HG02970 (cell line): ENCODE measurements around the gene ZRANB2.

Source experiments
- ATAC-seq: cut with Tn5 transposase; IDR thresholded peaks from one replicate; pipeline ENCODE4 v1.9.1; 2021; ENCODE audit warnings: mild to moderate bottlenecking, moderate library complexity, moderate number of reproducible peaks; ENCODE audit not compliant: unreplicated experiment, low FRiP score

The ZRANB2 gene

DNA sequence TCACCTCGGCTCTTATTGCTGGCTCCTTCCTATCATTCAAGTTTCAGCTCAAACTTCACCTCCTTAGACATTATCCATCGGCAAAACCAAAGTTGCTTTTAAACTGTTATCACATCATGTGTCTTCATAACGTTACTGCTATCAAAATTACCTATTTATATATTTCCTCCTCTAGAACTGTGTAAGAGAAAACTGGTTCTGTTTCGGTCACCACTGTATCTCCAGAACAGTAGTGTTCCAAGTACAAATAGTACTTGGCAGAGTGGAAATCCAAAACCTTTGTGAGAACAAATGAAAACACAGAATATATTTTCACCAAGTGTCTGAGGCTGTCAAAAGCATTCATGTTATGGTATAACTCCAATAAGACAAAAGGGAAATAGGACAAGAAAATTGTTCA lies 9.1 kb downstream of the ZRANB2 start:
- no peak for ATAC-seq

DNA sequence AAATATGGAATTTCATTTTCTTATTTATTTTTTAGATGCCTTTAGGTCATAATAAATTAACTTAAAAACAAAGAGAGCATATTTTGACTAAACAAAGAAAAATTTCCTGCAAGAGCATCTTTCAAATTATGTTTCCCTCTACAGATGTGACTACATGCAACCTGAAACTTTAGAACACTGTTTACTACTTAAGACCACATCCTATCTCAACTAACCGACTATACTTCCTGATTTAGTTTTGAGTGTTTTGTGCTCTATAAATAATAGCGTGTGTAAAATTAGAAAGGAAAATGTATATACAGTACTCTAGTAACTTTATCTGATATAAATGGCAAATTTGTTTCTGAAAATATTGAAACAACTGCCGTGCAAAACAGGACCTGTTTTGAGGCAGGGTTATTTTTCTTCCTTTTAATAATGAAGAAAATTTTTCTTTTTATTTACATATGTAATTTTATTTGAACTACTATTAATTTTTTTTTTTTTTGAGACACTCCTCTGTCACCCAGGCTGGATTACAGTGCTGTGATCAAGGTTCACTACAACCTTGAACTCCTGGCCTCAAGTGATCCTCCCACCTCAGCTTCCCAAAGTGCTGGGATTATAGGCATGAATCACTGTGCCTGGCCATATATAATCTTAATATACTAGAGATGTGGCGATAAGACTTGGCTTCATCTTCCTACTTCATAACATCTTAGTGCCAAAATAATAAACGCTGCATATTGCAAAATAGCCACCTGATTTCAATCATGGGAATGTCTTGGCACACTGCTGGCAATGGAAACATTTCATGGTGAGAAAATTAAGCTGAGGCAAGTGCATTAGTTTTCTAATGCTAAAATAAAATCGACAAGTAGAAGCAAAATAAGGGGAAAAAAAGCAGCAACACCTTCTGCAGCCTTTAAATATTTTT lies 12.3 kb downstream of the ZRANB2 start:
- no peak for ATAC-seq

DNA sequence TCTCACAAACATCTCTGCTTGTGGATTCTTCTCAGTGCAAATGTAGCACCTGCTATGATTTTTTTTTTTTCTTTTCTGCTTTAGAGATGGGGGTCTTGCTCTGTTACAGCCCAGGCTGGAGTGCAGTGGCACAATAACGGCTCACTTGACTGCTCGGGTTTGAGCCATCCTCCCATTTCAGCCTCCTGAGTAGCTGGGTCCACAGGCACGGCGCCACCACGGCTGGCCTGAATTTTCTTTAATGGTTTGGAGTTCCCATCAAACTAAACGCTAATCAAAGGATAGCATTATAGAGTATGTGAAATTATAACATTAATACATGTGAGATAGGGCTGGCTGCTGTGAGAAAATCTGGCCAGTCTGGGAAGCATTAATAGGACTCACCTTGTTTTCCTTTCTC lies 26.0 kb downstream of the ZRANB2 start:
- ATAC-seq, result no peak

DNA sequence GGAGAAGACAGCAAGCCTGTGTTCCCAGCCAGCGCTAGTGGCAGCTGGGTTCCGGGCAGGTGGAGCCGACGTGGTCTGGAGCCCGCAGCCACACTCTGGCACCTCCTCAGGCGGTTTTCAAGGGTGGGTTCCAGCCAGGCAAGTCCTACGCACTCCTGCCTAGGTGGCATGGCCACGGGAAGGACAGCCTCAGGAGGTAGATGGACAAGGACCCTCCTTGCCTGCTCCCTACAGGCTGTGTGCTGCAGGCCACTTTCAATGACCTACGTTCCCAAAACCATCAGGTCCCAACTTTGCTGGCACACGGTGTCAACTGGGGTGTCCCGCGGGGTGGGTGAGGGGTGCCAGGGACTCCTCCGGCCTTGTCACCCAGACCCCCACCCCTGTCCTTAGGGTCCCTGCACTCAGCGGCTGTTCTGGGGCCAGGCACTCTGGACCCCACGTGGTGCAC lies 26.5 kb downstream of the ZRANB2 start:
- ATAC-seq, result no peak

DNA sequence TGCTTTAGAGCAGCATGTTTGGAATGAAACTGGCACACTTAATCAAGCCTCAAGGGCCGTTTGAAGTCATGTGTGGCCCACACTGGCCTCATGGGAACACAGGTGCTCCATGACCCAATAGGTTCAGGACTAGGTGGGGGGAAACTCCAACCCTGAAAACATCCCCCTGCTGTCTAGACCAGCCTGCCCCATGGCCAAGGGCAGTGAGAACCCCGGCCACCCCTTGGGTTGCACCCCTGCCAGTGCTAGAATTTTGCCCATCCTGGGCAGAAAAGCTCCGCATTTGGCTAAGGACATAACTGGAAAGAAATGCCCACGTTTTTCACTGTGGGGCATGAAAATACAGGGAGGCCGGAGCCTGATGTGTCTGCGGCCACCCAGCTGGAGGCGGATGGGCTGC lies 27.1 kb downstream of the ZRANB2 start:
- no peak for ATAC-seq

DNA sequence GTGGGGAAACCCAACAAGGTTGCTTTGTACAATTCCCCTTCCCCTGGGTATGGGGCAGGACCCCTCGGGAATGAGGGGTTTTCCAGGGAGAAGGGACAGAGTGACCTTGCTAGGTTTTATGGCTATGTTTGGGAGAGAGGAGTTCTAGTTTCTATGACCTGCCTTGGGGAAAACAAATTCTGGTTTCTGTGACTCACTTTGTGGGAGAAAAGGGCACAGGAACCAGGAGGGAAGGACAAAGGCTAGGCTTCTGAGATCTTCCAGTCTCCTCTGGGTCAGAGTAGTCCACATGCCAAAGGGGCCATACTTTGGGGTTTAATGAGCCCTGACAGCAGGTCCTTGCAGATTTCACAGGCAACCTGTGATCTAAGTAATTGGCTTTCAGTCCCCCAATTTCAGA lies 27.7 kb downstream of the ZRANB2 start:
- no peak for ATAC-seq

DNA sequence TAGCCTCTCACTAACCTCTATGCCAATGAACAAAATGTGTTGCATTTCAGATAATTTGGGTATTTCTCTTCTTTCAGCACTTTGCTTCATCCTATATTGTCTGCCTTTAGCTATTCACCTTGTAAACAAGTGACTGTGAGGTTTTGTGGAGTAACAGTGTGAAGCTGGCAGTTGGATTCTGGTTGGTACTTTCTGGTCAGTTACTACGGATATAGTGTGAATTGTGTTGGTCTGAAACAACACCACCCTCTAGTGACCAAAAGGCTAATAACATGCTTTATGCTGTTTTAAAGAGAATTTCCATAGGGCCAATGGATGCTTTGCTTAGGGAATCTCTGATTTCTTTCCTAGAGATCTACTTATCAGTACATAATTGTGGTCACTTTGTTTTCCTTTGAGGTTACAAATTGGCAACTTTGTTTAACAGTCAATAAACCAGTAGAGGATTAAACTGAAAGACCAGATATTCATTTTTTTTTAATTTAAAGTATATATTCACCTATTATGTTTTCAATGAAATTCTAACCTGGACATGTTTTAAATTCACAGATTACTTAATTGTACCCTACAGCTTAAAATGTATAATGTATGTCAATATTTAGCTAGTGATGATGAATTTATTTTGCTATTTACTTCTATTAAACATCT lies 30.8 kb downstream of the ZRANB2 start:
- ATAC-seq, result peak; percentile 58

DNA sequence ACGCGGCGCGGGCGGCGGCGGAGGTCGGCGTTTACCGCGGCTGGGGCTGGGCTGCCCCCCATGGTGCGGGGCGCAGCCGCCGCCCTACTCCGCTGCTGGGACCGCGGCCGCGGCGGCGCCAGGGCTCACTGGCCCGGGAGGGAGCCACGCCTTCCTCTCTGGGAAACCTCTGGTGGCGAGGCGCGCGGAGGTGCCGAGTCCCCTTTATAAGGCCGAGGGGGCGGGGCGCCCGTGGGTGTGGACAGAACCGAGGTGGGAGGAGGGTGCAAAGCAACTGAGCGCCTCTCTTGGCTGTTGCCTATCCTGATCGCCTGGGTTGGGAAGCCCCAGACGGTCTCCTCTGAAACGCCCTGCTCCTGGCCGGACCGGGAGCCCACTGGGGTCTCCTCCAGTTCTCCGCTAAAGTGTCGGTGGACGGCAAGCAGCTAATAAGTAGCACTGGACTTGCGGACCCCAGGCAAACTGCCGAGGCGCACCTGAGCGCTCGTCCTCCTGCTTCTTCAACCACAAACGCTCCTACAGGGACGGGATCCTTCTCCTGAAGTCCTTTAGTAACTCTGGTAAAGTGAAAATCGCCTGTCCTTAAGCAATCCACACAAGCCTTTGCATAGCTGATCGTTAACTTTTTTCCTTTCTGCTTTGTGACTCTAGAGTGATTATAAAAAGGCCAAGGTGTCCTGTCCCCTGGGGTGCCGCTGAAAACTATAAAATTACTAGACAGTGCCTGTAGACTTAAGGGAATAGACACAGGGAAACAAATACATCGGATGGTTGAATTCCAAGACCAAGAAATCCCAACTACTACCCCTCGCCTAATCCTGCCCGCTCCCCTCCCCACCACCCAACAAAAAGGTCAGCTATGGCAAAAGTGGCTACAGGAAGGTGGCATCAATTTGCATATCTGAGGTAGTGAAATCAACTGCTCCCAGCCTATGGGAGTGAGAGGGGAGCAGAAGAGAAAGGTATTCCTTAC lies 32.9 kb downstream of the ZRANB2 start, which contains the start of gene PTGER3:
TSS of gene PTGER3 (minus strand) at position 182 of the 973 bp plus-strand sequence. CDS start 239 bp downstream, outside the sequence.
- no peak for ATAC-seq

DNA sequence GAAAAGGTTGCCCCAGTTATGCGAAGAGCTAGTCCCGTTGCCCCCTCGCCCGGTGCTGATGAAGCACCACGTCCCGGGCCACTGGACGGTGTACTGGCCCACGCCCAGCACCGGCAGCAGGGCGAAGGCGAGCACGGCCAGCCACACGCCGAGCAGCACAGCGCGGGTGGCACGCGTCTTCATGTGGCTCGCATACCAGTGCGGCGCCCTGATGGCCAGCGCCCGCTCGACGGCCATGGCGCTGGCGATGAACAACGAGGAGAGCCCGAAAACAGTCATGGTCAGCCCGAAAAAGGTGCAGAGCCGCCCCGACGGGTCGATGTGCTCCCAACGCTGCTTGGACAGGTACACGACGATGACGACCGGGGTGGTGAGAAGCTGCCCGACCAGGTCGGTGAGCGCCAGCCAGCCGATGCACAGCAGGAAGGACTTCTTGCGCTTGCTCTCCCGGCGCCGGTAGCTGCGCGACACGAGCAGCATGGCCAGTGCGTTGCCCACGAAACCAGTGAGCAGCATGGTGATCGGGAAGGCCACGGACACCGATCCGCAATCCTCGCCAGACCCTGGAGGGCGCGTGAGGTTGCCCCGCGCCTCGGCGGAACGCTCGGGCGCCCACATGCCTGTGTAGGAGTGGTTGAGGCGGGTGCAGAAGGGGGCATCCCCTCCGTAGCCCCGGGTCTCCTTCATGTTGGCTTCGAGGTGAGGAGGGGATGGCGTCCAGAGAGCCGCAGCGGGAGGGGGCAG lies 33.8 kb downstream of the ZRANB2 start:
- ATAC-seq, result no peak

DNA sequence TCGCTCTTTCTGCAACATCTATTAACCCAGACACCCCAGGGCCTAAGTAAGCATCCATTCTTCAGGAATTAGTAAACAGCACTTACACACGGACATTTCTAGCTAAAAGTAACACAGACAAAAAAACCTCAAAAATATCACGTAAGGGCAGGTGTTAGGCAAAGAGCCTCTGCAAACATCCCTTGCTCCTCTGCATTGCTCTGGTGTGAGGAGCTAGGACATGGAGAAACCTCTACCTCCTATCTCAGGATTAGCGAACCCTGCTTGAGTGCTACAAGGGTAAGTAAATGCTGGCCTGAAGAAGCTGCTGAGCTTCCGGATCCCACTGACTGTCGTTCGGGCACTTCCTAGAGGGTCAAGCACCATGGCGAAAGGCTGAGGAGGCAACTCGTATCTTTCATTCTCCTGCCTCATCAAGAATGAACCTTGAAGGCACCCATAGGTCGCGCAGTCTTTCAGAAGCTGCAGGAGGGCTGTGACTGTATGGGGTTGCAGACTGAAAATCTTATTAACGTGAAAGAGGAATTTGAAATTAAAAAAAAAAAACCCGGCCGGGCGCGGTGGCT lies 35.3 kb downstream of the ZRANB2 start:
- no peak for ATAC-seq

DNA sequence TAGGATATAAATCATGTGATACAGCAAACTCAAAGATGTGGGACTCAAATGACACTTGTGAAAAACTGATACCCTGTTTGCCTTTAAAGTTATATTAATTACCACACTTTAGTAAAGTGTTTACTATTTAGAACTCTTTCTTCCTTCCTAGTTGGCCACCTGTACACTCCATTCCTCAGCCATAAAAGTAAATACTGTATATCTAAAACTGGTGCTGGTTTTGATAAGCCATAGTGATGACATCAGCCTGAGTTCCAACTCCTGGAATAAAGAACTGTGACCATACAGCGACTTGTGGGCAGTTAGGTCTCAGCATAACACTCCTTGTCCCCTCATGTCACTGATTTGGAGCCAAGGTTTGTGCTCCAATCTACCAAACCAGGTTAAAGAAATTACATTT lies 36.0 kb downstream of the ZRANB2 start:
- ATAC-seq, result no peak

DNA sequence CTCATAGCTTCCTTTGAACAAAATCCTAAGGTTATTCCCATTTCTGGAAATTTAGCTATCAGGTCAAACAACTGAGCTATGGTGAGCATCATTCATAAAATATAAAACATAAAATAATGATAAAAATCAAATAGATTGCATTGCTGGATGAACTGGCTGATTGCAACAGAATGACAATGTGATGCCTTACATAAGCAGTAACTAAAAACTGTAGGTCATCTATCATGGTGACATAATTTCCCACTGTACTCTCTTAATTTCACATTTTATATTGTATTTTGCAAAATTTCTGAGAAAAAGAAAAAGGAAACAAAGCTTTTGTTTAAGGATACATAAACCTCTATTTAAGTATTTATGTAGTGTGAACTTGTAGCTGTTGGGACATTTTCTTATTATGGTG lies 37.8 kb downstream of the ZRANB2 start:
- ATAC-seq, result no peak

DNA sequence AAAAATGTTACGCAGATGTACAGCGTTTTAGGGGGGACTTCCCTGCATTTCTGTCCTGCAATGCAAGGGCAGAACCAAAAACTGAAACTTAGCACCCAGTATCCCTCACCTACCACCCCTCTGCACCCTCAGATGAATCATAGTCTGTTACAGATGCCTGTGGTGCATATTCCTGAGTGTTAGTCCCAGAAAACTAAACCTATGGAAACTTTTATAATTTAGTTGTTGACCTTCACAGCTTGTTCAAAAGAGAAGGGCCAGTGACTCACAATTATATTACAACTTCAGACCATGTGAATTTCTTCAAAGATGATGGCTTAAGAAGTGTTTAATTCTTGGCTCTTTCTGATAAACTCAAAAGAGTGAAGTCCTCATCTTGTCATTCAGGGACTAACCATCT lies 39.0 kb downstream of the ZRANB2 start:
- no peak for ATAC-seq

DNA sequence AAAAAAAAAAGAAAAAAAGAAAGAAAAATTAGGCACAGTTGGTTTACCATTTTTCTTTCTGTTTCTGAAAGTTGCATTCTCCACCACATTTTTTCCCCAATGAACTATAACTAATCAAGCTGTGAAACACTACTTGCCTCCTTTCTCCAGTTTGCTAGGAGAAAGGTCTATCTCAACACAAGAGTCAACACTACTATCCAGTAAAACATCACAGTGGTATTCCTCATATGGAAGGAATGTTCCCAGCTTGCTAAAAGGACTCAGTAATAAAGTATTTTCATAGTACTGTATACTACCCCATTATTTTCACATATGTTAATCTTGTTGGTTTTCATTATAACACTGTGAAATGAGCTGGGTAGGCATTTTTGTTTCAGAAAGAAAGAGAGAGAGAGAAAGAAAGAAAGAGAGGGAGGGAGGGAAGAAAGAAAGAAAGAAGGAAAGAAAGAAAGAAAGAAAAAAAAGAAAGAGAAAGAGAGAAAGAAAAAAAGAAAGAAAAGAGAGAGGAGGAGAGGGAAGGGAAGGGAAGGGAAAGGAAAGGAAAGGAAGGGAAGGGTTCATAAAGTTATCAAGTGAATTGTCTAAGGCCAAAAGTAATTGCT lies 41.1 kb downstream of the ZRANB2 start:
- ATAC-seq, result no peak

DNA sequence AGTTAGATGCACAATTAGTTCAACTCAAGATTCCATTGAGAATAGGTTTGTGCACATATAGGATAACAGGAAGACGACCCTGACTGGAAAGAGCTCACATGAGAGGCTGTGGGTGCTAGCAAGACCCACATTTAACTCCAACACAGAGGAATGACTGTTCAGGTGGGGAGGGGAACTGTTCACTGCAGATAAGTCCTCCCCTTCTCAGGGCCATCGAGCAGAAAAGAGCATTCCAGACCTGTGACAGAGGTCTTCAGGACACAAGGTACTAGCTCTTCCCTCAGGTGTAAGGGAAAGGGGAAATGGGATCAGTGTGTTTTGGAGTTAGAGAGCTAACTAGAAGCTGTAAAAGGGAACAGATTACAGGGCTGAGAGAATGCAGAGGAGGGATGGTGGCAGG lies 41.9 kb downstream of the ZRANB2 start:
- ATAC-seq, result no peak

DNA sequence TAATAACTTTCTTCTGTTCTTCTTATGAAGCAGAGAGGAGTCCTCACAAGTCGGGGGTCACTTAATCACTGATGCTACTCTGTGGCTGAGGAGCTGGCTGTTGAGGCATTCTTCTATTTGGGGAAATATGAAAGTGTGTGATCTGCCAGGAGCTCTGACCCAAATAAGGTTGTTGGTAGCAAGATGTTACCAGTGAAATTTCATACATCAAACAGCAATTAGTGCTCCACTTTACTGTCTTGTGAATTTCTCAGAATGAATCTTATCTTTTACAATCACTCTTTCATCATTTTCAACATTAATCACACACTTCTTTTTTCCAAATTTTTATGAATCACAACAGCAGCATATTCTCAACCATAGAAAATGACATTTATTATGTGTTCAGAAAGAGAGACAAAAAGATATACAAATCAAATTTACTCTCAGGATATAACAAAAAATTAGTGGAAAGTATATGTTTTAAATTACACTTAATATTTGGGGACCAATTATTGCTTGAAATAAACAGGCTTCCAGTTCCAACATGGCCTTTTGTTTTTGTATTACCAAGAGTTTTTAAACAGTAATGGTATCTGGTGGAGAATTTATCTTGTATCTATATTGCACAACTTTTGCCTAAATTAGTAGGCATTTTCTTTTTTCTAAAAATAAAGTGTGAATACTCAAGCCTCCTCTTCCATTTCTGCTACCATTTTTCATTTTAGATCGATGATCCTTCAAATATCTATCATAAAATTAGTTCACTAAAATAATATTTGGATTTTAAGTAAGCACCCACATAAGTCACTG lies 42.8 kb downstream of the ZRANB2 start:
- ATAC-seq, result no peak

DNA sequence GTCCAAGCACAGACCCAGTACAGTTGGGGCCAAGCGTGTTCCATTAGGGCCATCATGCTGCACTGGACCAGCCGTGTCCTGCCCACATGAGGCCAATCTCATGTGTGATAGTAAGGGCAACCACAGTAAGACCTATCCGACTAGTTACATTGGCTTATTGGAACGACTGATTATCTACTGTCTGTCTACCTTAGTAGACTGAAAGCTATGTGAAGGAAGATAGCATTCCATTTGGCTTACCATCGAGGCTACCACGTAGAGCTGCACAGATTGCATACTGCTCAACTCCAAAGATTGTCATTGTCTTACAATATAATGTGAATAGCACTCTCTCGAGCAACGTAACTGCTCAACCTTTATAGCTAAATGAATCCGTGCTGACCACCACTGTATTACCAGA lies 43.8 kb downstream of the ZRANB2 start:
- no peak for ATAC-seq

DNA sequence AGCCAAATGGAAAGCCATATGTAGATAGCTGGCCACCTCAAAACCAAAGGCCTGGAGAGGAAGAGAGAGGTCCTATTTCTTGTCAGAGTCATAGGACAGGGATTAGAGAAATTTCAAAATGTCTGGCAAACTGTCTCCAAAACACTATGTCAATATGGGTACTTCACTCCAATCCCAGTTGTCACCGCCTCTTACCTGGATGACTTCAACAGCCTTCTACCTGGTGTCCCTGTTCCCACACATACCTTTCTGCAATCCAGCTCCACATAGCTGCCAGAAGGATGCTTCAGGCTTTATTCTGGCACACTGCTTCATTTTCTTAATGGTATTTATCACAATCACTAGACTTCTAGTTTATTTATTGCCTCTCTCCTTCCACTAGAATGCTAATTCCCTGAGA lies 47.7 kb downstream of the ZRANB2 start:
- ATAC-seq, result no peak
